T-helper 2 cell (primary cell): Measurements from ENCODE around the gene DISC1.
"Not testable (repeated sequence)": the region's sequence is repeated elsewhere in the genome, so short reads cannot be mapped to it uniquely, and the experiment has no call there.

Source experiments
- DNase-seq, 5 experiments: peaks; one replicate each; pipeline versions ENCODE4 v3.0.0 to v3.0.0-alpha.2; 2012 to 2022

DISC1 gene

DNA sequence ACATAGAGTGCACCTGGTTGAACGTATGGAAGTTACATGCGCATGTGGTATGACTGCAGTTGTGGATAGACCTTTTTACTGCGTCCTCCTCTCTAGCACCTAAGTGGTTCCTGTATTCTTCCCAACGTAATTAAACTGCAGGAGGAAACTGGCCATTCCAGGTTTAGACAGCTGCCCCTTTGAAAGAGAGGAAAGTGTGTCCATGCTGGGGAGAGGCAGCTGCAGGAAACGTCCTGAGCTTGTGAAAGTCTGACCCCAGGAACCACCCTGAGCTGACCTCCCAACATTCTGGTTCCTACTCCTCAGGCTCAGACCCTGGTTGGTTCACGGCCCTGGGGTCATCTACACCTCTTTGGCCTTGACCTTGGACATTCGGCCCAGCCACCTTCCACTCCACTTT, 309.3 kb downstream of the DISC1 start:
- no peak for DNase-seq

DNA sequence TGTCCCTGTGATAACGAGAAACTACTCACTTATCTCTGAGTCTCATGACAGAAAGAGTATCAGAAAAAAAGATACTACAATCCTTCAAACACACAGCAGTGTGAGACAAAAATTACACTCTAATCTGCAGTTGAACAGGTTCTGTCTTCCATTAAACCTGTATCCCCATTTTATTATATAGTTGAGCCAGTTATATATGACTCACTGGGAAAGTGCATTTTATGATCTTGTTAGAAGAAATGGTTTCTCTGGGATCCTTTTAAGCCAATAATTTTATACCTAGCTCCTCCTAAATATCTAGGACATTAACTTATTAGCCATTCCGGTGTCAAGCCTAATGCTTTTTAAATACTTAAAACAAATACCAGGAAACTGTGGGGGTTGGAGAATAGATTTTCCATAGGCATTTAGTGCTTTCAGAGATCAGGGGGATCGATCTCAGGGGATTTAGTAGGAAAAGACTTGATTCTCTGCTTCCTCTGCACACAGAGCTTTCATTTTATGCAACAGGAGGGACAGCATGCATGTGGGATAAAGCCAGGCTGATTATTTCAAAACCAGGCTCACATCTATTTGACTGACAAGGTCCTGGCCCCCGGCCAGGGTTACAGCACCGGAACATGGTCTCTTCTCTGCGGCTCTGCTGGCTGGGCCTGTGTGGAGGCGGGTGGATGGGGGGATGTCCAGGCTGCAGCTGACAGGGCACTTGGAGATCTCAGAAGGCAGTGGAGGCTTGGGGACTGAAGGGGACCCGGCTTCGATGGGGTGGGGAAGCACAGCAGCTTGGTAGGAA, 310.6 kb downstream of the DISC1 start:
- no peak for DNase-seq

DNA sequence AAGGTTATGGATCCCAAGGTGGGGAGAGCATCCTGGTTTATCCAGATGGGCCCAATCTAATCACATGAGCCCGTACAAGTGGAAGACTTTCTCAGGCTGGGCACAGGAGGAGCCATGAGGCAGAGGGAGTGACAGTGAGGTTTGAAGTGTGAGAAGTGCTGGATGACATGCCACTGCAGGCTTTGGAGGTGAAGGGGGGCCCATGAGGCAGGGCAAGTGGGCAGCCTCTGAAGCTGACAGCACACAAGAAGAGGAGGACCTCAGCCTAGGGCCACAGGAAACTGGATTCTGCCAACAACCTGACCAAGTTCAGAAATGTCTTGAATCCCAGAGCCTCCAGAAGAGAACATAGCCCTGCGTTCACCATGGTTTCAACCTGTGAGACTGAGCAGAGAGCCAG, 311.6 kb downstream of the DISC1 start:
- DNase-seq = no peak

DNA sequence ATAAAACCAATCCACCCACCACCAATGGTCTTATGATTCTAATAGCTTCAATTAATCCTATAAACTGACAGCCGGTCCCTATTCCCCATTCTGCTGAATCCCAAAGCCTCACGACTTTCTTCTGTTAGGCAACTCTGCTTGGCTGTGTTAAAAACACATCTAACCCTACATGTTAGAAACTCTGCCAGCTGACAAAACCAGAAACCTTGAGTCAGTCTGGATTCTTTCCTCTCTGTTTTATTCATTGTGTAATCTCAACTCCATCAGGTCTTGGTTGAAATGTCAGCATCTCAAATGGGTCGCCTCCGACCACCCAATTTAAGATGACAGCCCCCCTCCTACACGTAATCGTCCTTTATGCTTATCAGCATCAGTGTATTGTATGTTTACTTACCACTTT, 312.1 kb downstream of the DISC1 start:
- no peak for DNase-seq

DNA sequence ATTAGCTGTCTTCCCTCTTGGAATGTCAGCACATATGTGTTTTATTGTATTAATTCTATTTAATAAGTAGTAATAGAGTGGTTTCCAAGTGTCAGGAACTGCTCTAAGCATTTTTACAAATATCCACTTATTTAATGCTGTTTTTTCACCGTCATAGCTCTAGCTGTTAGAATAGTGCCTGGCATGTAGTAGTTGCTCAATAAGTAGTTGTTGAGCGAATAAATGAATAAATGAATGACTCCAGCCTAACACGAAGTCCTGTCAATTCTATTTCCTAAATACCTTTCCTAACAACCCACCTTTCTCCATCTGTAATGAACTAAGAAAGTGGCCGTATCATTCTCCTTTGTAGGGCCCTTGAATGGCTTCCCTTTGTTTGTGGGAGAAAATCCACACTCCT, 312.5 kb downstream of the DISC1 start:
- no peak for DNase-seq

DNA sequence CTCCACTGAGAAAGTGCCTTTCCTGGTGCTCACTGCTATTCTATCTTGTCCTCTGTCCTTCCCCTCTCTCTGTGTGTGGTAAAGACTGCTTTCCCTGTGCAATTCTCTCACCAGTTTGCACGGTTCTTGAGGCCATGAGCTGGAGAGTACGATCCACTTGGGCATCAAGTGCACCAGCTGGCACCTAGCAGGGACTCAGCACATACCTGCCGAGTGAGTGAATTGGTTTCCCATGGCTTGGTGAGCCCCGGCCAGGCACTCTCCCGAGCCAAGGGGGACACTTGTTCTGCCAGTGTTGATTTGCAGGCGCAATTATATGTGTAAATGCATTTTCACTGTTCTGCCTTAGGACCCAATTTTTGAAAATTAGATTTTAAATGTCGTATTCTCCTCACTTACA, 313.5 kb downstream of the DISC1 start:
- DNase-seq = no peak

DNA sequence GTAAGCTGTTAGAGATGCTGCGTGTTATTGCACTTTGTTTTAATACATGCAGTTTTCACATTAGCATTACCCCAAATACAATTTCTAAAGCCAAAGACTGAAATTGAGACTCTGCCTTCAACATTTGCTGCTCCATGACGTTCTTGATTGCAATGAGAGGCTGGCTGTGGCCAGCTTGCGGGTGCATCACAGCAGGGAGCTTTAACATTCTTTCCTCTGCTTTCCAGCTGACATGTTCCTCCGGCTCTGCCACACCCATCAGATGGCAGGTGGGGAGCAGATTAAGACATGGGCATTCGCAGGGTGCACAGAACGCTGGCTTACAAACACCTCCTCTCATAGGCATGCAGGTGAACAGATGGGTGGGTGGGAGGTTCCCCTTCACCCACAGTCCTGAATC, 314.1 kb downstream of the DISC1 start:
- no peak for DNase-seq

DNA sequence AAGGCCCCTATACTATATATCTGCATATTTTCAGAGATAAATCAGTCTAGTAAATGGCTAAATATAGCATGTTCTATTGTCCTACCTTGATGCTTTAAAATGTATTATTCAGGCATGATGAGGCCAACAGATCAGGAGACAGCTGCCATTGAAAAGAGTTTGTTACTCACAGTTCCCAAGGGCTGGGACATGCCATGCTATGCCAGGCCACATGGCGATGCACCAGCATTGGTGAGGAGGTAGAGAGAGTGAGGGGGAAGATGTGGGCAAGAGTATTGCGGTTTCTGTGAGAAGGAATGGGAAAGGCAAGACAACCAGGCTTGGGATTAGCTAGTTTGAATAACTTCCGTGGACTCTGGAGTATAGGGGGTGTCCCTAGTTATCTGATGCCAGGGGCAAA, 316.5 kb downstream of the DISC1 start:
- DNase-seq = no peak

DNA sequence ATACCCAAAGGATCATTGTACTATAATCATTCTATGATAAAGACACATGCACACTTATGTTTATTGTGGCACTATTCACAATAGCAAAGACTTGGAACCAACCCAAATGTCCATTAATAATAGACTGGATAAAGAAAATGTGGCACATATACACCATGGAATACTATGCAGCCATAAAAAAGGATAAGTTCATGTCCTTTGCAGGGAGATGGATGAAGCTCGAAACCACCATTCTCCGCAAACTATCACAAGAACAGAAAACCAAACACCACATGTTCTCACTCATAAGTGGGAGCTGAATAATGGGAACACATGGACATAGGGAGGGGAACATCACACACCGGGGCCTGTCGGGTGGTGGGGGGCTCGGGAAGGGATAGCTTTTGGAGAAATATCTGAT, 321.5 kb downstream of the DISC1 start:
- not testable (repeated sequence) for DNase-seq

DNA sequence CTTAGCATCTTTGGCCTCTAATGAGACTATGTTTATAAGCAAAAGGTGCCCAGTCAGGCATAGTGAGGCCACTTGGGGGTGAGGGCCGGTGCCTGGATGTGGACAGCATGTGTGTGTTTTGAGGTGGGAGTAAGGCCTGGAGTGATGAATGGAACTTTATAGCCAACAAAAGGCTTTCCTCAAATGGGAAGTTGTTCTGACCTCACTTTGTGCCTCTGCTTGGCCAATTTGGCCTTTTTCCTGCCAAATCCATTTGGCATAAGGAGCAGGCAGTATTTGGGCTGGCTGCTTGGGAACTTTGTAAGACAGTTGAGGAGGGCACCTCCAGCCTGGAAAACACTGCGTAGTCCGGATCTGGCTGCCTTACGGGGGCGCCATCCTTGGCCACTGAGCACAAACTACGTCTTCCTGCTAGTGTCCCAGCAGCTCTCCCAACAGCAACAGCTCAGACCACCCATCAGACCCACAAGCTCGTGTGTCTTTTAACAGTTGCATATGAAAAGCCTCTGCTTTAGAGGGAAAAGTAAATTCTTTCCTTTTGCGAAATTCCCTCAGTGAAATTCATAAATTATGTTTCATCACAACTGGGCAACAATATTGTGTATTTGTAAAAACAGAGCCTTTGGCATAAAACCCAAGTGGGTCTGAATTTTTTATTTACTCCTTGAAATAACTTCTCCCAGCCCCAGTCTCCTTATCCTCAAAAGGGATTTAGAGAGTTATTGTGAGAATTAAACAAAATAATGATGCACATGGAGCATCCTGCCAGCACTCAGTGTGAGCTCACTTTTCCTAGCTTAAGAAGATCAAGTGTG, 322.9 kb downstream of the DISC1 start:
- DNase-seq = no peak

DNA sequence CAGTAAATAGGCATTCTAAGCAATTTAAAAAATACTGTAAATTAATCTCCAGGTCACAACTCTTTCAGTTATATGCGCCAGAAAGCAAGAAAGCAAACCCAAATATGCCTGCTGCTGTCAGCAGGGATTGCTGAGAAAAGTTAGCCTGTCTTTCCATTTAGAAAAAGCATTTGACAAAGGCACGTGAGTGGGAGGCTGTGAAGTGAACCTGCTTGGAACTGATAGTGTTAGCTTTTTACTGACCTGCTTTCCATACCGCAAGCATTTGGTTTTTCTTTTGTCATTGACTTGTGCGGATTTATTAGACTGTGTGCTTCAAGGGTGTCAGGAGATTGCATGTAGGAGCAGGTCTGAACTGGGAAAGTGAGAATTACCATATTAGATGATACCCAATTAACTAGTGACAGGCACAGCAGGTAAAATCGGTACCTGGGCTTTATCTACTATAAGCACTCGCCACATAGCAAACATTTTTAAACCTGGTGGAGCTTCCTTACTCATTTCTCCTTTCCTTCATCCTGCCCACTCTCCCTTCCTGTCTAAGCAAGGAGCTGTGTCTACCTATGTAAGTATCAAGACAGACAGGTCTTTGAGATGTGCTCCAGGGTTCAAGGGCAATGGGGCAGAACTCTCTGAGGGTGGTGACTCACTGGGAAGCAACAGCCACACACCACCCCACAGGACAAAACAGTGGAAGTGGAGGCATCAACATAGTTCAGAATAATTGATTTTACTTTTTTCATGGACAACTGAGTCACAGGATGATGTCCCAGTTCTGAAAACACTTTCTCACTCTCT, 323.9 kb downstream of the DISC1 start:
- no peak for DNase-seq

DNA sequence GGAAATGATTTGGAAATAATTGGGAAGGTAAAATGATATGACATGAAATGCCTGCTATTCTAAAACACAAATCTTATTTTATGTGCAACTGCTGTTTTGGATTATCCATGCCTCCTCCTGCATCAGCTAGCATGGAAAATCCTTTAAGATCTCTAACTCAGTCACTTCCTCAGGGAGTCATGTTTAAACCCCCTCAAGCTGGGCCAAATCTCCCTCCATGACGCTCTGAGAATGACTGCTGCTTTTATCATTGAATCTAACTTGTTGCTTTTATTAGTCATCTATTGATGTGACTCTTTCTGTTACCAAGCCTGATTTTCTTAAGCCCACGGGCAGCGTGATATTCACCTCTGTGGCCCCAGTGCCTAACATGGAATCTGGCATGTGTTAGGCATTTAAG, 324.8 kb downstream of the DISC1 start:
- DNase-seq = no peak

DNA sequence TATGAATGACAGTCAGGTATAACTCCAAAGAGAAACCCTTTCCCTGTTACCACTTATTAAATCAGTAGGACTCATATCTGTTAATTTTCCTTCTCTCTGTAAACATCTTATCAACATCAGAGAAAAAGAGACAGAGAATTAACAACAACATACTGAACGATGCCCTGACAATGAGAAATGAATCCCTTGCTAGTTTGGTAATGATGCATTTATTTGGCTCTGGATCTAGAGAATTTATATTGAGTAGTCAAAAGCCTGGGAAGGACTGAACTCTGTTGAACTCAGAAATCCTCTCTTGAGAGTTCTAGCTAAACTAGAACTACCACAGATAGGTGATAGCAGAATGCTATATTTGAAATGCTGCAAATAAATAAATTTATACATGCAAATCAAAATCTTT, 325.6 kb downstream of the DISC1 start:
- DNase-seq = no peak

DNA sequence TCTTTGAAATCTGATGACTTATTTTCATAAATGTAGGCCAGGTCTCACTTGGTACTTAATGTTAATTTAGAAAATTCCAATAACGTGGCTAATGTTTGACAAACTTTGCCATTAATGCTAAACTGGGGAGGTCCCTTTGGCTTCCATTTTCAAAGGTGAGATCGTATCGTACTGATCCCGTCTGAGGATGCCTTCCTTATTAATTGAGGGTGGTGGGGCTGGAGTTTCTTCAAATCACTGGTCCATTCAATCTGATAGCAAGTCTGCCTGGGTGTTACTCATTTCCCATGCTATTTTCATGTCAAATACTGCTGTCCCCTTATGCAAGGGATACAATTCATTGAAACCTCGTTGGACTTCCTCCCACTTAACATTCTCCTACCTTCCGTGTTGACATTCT, 327.1 kb downstream of the DISC1 start:
- DNase-seq = no peak

DNA sequence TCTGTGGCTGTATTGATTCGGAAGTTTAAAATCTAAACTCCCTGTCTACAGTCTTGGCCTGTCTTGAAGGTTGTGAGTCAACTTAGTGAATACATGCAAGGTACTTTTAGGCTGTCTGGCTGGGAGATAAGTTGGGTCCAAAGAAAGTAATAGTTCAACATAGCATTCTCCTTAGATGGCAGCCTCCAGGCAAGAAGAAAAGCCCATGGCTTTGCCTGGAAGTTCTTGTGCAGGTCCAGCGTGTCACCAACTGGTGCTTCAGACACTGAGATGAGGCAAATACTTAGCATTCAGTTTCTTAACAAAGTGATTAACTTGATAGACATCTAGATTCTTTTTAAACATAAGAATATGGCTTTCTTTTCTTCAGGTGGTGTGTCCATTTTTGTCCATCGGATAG, 328.2 kb downstream of the DISC1 start:
- DNase-seq = no peak

DNA sequence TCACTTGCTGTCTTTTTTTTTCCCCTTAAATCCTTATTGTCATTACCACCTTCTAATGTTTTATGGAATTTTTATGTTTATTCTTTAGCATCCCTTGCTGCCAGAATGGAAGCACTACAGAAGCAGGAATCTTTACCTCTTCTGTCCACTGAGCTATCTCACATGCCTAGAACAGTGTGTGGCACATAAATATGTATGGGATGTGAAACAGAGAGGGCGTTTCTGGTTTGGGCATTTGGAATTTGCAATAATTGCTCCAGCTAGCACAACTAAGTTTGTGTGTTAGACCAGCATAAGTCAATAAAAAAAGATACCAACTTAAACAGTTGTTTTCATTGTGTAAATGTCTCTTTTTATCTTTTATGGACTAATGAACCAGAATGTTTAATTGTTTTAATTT, 330.8 kb downstream of the DISC1 start:
- DNase-seq = no peak

DNA sequence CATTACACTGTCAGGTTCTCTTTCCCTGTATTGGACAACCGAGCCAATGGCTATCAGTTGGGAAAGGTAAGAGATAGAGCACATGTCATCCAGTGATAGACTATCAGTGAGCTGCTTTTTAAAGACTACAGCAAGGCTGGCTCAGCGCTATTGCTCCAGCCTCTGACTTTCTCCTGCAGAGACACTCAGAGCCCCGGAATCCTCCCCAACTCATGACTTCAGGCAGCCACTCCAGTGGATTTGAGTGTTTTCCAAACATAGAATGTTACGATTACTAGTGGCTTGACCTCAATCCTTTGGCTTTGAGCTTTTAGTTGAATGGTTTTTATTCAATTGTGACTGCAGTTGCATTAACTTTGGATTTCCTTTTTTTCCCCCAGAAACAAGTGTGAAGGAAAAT, 331.9 kb downstream of the DISC1 start:
- DNase-seq = no peak

DNA sequence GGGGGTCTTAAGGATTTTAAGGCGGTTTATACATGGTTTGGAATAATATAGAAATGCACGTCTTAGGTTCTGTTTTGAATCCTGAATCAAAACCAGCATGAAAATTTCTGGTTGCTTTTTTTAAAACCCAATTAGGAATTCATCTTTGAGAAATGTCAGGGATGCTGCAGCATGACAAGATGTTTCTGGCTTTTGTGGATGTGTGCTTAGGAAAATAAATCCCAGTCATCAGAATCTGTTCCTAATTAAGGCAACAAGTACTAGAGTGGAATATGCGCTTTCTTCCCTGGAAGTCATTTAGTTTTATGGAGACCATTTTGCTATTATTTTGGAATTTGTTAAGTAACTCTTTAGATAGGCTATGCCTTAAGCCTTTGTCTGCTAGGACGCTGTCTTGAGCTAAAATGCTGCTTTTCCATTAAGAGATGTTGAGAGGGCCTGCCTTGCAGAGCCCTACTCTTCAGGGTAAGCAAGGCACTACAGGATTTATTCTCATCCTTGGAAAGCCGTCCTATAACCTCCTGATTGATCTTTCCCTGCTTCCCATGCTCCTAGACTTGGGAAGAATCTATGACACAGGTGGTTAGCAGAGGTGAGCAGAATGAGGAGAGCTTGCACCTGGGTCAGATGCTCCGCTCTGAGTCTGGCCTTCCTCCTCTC, 332.8 kb downstream of the DISC1 start:
- no peak for DNase-seq

DNA sequence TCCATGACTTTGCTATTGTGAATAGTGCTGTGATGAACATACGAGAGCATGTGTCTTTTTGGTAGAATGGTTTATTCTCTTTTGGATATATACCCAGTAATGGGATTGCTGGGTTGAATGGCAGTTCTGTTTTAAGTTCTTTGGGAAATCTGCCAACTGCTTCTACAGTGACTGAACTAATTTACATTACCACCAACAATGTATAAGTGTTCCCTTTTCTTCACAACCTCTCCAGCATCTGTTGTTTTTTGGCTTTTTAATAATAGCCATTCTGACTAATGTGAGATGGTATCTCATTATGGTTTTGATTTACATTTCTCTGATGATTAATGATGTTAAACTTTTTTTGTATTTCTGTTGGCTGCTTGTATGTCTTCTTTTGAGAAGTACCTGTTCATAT, 335.2 kb downstream of the DISC1 start:
- not testable (repeated sequence) for DNase-seq

DNA sequence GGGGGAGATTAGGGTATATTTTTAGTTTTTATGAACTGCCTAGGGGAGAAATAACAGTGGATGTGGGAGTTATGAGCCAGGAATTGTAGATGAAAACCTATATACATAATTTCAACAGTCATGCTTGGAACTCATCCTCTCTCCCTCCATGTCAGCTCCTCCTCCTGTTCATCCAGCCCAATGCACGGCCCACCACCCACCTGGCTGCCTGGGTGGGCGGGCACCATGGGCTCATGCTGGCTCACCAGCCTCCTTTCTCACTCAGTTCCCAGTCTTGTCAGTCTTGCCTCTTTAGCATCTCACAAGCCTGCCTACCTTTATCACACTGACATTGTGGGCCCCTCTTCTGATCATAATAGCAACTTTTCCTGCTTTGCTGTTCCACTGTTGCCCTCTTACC, 336.0 kb downstream of the DISC1 start:
- no peak for DNase-seq

DNA sequence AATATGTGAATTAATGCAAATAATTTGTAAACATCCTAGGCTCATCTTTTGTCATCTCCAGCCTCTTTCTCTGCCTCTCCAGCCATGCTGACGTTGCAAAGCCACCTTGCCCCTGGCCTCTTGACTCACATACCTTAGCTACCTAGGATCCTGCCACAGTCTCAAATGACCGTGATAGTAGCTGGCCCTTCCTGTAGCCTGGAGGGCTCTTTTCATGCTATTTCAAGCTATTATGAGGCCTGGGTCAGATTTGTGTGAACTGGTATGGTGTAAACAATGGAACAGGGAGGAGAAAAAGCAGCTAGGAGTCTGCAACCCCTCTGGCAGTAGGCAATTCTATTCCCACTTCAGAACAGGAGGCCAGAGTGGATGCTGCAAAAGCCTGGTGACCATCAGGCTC, 337.7 kb downstream of the DISC1 start:
- no peak for DNase-seq

DNA sequence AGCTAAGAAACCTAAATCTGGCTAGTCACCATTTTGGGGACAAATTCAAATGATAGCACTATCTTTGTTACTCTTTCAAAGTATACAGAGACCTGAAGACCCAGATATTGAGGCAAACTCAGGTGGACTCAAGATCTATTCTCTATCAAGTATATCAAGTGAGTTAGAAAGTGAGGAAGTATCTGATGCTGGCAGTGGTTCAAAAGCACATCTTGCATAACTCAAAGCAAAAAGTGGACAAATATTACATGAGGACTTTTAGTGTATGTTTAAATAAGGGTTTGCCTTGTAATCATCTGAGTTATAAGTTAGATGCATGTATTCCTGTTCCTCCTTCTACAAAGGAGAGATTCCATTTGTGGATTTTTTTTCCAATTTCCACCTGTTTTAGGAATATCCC, 338.4 kb downstream of the DISC1 start:
- no peak for DNase-seq

DNA sequence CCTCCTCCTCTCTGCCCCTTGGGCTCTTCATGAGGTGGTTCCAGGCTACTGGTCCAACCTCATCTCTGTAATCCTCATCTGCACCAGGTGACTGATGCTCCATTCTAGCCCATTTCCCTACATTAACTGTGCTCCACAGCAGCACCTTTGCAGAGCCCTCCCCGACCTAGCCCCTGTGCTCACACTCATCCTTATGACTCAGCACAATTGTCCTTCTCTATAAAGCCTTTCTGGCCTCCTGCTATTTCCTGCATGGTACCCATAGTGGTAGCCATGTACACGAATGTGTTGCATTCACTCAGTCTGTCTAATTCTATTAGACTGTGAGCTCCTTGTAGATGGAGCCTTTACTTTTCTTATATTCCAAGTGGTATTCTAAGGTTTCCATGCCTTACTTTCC, 339.0 kb downstream of the DISC1 start:
- DNase-seq = no peak
